Brain microvascular endothelial cell (primary cell): ENCODE measurements around the gene LRP5.

Experiments used
- DNase-seq: peaks from one replicate; pipeline ENCODE4 v3.0.0-alpha.2; 2020
- H3K27ac ChIP-seq: fragments of 250-450 bp; sonication (Bioruptor Pico); 2 replicates; pipeline ENCODE4 v1.5.1; 2020; ENCODE audit warnings: mild to moderate bottlenecking, moderate library complexity
- H3K27me3 ChIP-seq: fragments of 250-450 bp; sonication (Bioruptor Pico); replicated peaks from 2 replicates; pipeline ENCODE4 v1.5.1; 2020; ENCODE audit warnings: mild to moderate bottlenecking
- H3K36me3 ChIP-seq: fragments of 250-450 bp; sonication (Bioruptor Pico); replicated peaks from 2 replicates; pipeline ENCODE4 v1.5.1; 2020; ENCODE audit warnings: mild to moderate bottlenecking
- H3K4me3 ChIP-seq: 2 replicates; pipeline ENCODE4 v1.5.1; 2011; ENCODE audit warnings: low read depth, mild to moderate bottlenecking, control low read depth, low read length, moderate library complexity
- CTCF ChIP-seq: IDR thresholded peaks from 2 replicates; pipeline ENCODE4 v1.5.1; 2011; ENCODE audit warnings: low read depth, mild to moderate bottlenecking, moderate library complexity, low read length, control low read depth, inconsistent platforms; ENCODE audit errors: missing control alignments
- in situ Hi-C: cut with HindIII; loops from 2 replicates; pipeline ENCODE4 v1.10.0; 2017; ENCODE audit warnings: low sequenced_read_pairs, low pct_ligation_motif_present

LRP5 gene

DNA sequence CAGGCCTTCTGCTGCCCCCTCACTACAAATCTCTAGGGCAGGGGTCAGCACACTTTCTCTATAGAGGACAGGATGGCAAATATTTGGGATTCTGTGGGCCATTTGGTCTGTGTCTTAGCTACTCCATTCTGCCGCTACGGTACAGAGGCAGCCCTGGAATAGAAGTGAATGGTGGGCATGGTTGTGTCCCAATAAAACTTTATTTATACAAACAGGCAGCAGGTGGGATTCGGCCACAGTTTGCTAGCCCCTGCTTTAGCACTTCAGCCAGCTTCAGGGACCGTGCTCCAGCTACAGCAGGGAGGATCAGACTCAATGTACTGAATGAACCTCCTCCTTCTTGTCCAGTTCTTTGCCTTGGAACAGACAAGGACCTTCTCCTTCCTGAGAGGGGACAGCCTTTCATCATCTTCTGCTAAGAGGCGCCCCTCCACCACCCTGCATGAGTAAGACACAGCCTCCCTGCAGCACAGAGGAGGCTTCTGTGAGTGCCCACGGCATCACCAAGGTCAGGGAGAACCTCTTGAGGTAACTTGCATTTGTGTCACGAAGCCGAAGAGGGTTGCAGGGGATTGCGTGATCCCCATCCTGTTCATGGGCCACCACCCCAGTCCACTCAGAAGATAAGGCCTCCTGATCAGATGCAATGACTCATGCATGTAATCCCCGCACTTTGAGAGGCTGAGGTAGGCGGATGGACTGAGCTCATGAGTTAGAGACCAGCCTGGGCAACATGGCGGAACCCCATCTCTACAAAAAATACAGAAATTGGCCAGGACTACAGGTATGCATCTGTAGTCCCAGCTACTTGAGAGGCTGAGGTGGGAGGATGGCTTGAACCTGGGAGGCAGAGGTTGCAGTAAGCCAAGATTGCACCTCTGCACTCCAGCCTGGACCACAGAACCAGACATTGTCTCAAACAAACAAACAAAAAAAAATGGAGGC, 45.2 kb upstream of the LRP5 start:
- Histone ChIP-seq H3K36me3 (peaks cover 48% of the 10 kb centered on the region), H3K27me3 (no peaks in the 10 kb centered on the region), H3K27ac (no peak overlapping the region), H3K4me3 (no peak overlapping the region)
- TF ChIP-seq CTCF: no peak
- no peak for DNase-seq
- in situ Hi-C loops: no loop called here

DNA sequence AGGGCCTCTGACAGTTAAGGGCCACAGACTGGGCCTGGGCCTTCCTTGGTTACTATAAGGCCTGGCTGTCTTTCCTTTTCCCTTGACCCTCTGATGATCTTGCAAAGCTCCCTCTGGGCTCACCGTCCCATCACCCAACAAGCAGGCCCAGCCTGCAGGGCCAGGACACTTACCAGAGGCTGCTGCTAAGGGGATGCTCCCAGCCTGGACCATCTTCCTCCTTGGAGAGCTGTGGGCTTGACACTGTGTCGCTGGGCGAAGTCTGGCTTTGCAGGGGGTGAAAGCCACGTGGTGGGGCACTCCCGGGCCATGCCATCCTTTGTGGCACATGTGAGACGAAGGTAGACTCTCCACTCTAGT, 44.5 kb upstream of the LRP5 start:
- H3K27ac ChIP-seq: no peak overlapping the region
- H3K36me3 ChIP-seq: peaks cover 41% of the 10 kb centered on the region
- in situ Hi-C loops: no loop called here
- no peak for TF ChIP-seq CTCF
- no peaks in the 10 kb centered on the region for H3K27me3 ChIP-seq
- no peak for DNase-seq
- no peak overlapping the region for H3K4me3 ChIP-seq

DNA sequence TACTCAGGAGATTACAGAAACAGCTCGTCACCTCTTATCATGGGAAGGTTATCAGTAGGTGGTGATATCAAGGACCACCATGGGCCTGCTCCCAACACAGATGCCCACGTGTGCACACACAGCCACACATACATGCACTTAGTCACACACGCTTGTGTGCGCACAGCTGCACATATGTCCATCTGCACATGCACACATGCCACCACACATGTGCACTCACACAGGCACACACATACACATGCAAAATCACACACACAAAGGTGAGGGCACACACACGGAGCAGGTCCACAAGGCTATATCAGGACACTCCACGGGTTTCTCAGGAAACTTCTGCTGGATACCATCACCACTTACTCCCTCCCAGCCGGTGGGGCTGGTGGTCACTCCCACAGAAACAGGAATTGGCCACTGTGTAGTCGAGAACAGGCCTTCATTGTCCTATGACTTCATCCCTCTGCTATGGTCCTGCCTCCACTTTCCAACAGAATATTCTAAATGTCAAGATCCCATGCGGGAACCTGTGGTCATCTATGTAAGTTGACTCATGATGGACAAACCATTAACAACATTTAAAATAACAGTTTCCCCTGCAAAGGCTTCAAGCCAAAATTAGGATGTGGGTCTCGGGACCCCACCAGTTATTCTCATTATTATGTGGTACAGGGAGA, 42.8 kb upstream of the LRP5 start:
- Histone ChIP-seq H3K27ac (peak overlapping the region; percentile 28), H3K36me3 (peaks cover 31% of the 10 kb centered on the region), H3K27me3 (no peaks in the 10 kb centered on the region), H3K4me3 (peak overlapping the region; percentile 33)
- TF ChIP-seq CTCF: no peak
- in situ Hi-C loops: no loop called here
- peak; percentile 87 for DNase-seq

GRCh38 chr11:68270196-68271022, 42.0 kb upstream of the LRP5 start:
- Histone ChIP-seq H3K4me3 (peak overlapping the region; percentile 95), H3K27me3 (no peaks in the 10 kb centered on the region), H3K27ac (peak overlapping the region; percentile 96), H3K36me3 (peaks cover 23% of the 10 kb centered on the region)
- no peak for DNase-seq
- in situ Hi-C loops: no loop called here
- no peak for TF ChIP-seq CTCF

GRCh38 chr11:68271023-68271780, 41.2 kb upstream of the LRP5 start:
- H3K4me3 ChIP-seq: peak overlapping the region; percentile 95
- peak; percentile 72 for TF ChIP-seq CTCF
- in situ Hi-C loops: no loop called here
- no peaks in the 10 kb centered on the region for H3K27me3 ChIP-seq
- DNase-seq: peak; percentile 81
- H3K27ac ChIP-seq: peak overlapping the region; percentile 96
- peaks cover 17% of the 10 kb centered on the region for H3K36me3 ChIP-seq
